HEK293 (cell line): Measurements from ENCODE around the gene LRPPRC.

Experiments used
- ZBTB21 ChIP-seq: fragments of 450-650 bp; formaldehyde crosslinking; IDR thresholded peaks from 2 replicates; pipeline ENCODE4 v1.5.1; 2017; ENCODE audit warnings: missing biosample characterization, missing genetic modification characterization
- ZIC2 ChIP-seq: fragments of 450-650 bp; formaldehyde crosslinking; IDR thresholded peaks from 2 replicates; pipeline ENCODE4 v1.5.1; 2016; ENCODE audit warnings: missing biosample characterization, missing genetic modification characterization
- ZNF274 ChIP-seq, 2 experiments: fragments of 200-500 bp in 1 of 2; fragments of 450-650 bp in 1 of 2; sonication (Bioruptor generic) in 1 of 2; formaldehyde crosslinking in 1 of 2; IDR thresholded peaks; 2 replicates each; pipeline versions ENCODE4 v1.5.1 to v1.6.1; 2014 to 2016; ENCODE audit warnings: borderline replicate concordance in 1 of 2, inconsistent platforms in 1 of 2, low read length in 1 of 2, missing biosample characterization in 1 of 2, missing genetic modification characterization in 1 of 2
- ZNF302 ChIP-seq: fragments of 450-650 bp; formaldehyde crosslinking; IDR thresholded peaks from 2 replicates; pipeline ENCODE4 v1.5.1; 2016; ENCODE audit warnings: missing biosample characterization, missing genetic modification characterization, low read depth
- ZNF624 ChIP-seq: fragments of 450-650 bp; formaldehyde crosslinking; IDR thresholded peaks from 2 replicates; pipeline ENCODE4 v1.5.1; 2017; ENCODE audit warnings: missing biosample characterization, missing genetic modification characterization
- TF ChIP-seq, protein P1 (sequence below): fragments of 450-650 bp; formaldehyde crosslinking; IDR thresholded peaks from 2 replicates; pipeline ENCODE4 v1.5.1; 2016; ENCODE audit warnings: missing biosample characterization, missing genetic modification characterization, low read depth
- TF ChIP-seq, protein P2 (sequence below): fragments of 450-650 bp; formaldehyde crosslinking; IDR thresholded peaks from 2 replicates; pipeline ENCODE4 v1.5.1; 2016; ENCODE audit warnings: missing biosample characterization, missing genetic modification characterization
- TF ChIP-seq, protein P3 (sequence below): IDR thresholded peaks from 2 replicates; pipeline ENCODE4 v1.6.1; 2011; ENCODE audit warnings: mild to moderate bottlenecking, low read depth, low read length, borderline replicate concordance
- TF ChIP-seq, protein P4 (sequence below): fragments of 450-650 bp; formaldehyde crosslinking; IDR thresholded peaks from 2 replicates; pipeline ENCODE4 v1.5.1; 2016; ENCODE audit warnings: missing biosample characterization, missing genetic modification characterization, low read depth

DNA sequence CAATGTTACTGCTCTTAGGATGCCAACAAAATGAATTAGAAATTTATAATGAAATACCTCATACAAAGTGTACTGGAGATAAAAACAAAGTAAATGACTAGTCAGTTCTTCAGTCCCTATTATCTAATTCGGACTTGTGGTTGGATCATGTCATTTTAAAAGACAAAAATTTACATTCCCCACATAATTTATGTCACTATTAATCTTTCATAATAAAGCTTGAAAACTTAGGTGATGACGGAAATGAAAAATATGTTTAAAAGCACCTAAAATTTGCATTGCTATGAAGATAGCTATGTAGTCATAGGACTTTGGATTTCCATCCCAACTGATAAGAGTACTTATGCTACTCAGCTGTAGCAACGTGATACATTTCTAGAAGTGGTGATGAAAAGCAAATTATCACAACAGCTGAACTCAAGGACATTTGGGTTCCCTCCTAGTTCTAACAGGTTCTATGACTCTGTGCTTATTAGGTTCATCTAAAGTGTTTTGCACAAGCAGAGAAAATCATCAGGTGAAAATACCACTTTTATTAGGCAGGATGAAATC lies 58.4 kb downstream of the LRPPRC start:
- TF ChIP-seq ZBTB21 (tag by site-specific recombination), result no peak
- TF ChIP-seq, protein P1, sequence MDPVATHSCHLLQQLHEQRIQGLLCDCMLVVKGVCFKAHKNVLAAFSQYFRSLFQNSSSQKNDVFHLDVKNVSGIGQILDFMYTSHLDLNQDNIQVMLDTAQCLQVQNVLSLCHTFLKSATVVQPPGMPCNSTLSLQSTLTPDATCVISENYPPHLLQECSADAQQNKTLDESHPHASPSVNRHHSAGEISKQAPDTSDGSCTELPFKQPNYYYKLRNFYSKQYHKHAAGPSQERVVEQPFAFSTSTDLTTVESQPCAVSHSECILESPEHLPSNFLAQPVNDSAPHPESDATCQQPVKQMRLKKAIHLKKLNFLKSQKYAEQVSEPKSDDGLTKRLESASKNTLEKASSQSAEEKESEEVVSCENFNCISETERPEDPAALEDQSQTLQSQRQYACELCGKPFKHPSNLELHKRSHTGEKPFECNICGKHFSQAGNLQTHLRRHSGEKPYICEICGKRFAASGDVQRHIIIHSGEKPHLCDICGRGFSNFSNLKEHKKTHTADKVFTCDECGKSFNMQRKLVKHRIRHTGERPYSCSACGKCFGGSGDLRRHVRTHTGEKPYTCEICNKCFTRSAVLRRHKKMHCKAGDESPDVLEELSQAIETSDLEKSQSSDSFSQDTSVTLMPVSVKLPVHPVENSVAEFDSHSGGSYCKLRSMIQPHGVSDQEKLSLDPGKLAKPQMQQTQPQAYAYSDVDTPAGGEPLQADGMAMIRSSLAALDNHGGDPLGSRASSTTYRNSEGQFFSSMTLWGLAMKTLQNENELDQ (tag by site-specific recombination), result no peak
- TF ChIP-seq ZNF624, result no peak
- TF ChIP-seq, protein P2, sequence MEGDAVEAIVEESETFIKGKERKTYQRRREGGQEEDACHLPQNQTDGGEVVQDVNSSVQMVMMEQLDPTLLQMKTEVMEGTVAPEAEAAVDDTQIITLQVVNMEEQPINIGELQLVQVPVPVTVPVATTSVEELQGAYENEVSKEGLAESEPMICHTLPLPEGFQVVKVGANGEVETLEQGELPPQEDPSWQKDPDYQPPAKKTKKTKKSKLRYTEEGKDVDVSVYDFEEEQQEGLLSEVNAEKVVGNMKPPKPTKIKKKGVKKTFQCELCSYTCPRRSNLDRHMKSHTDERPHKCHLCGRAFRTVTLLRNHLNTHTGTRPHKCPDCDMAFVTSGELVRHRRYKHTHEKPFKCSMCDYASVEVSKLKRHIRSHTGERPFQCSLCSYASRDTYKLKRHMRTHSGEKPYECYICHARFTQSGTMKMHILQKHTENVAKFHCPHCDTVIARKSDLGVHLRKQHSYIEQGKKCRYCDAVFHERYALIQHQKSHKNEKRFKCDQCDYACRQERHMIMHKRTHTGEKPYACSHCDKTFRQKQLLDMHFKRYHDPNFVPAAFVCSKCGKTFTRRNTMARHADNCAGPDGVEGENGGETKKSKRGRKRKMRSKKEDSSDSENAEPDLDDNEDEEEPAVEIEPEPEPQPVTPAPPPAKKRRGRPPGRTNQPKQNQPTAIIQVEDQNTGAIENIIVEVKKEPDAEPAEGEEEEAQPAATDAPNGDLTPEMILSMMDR (tag by site-specific recombination), result no peak
- no peak for TF ChIP-seq ZIC2 (tag by site-specific recombination)
- TF ChIP-seq, protein P3, sequence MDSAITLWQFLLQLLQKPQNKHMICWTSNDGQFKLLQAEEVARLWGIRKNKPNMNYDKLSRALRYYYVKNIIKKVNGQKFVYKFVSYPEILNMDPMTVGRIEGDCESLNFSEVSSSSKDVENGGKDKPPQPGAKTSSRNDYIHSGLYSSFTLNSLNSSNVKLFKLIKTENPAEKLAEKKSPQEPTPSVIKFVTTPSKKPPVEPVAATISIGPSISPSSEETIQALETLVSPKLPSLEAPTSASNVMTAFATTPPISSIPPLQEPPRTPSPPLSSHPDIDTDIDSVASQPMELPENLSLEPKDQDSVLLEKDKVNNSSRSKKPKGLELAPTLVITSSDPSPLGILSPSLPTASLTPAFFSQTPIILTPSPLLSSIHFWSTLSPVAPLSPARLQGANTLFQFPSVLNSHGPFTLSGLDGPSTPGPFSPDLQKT, result no peak
- TF ChIP-seq, protein P4, sequence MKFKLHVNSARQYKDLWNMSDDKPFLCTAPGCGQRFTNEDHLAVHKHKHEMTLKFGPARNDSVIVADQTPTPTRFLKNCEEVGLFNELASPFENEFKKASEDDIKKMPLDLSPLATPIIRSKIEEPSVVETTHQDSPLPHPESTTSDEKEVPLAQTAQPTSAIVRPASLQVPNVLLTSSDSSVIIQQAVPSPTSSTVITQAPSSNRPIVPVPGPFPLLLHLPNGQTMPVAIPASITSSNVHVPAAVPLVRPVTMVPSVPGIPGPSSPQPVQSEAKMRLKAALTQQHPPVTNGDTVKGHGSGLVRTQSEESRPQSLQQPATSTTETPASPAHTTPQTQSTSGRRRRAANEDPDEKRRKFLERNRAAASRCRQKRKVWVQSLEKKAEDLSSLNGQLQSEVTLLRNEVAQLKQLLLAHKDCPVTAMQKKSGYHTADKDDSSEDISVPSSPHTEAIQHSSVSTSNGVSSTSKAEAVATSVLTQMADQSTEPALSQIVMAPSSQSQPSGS, result no peak
- no peak for TF ChIP-seq ZNF302
- TF ChIP-seq ZNF274 (IDR thresholded peaks at IDR 0.05; ENCODE audit: low read length), result no peak
- no peak for TF ChIP-seq ZNF274 (tag by site-specific recombination; IDR thresholded peaks at IDR 0.05; ENCODE audit: borderline replicate concordance)
